K562 (cell line): Measurements from ENCODE around the gene UBE2D2. TPM values are rescaled to one million over a fixed set of nuclear protein-coding genes. Genes with fewer than 3 reads are reported as not detected.
A peak's percentile ranks its signal among the peaks of the same experiment; 100 is the strongest.

ENCODE experiments used
- CBX3 ChIP-seq, 2 experiments: IDR thresholded peaks; 1 replicate in 1 of 2; 2 replicates in 1 of 2; pipeline ENCODE4 v1.6.1; 2012; ENCODE audit warnings: inconsistent platforms in 2 of 2, low read length in 2 of 2, borderline replicate concordance in 1 of 2, control low read depth in 1 of 2
- CHD4 ChIP-seq: fragments of 200-600 bp; sonication (generic); IDR thresholded peaks from 3 replicates; pipeline ENCODE4 v1.6.1; 2012; ENCODE audit warnings: low read depth, mild to moderate bottlenecking, mixed read lengths, low read length, inconsistent platforms; ENCODE audit not compliant: insufficient read depth, insufficient replicate concordance, poor library complexity, severe bottlenecking
- E2F6 ChIP-seq, 2 experiments: IDR thresholded peaks; 2 replicates each; pipeline ENCODE4 v1.6.1; 2011; ENCODE audit warnings: borderline replicate concordance in 1 of 2, control low read depth in 1 of 2, low read depth in 1 of 2, low read length in 1 of 2, mild to moderate bottlenecking in 1 of 2, mixed read lengths in 1 of 2, moderate library complexity in 1 of 2; ENCODE audit not compliant: insufficient read depth in 1 of 2, insufficient read length in 1 of 2, poor library complexity in 1 of 2, severe bottlenecking in 1 of 2; ENCODE audit errors: extremely low read depth in 1 of 2
- ERF ChIP-seq: fragments of 450-650 bp; formaldehyde crosslinking; IDR thresholded peaks from 2 replicates; pipeline ENCODE4 v1.4.0; 2020; ENCODE audit warnings: mild to moderate bottlenecking, mixed read lengths
- FOXA3 ChIP-seq, 2 experiments: fragments of 450-650 bp in 1 of 2; sonication (generic) in 1 of 2; formaldehyde crosslinking; IDR thresholded peaks in 1 of 2; conservative IDR thresholded peaks in 1 of 2; 2 replicates each; pipeline versions ENCODE4 v1.4.0 to v1.8.0; 2020 to 2022; ENCODE audit warnings: mild to moderate bottlenecking in 2 of 2, missing genetic modification reagents in 1 of 2
- JUND ChIP-seq, 2 experiments: IDR thresholded peaks; 2 replicates in 1 of 2; 3 replicates in 1 of 2; pipeline ENCODE4 v1.6.1; 2011; ENCODE audit warnings: borderline replicate concordance in 2 of 2, low read depth in 2 of 2, low read length in 2 of 2, improper control_type of control experiment in 1 of 2, missing biosample characterization in 1 of 2, missing genetic modification characterization in 1 of 2, missing genetic modification reagents in 1 of 2
- KLF1 ChIP-seq: fragments of 450-650 bp; IDR thresholded peaks from 2 replicates; pipeline ENCODE4 v1.6.1; 2016; ENCODE audit warnings: missing genetic modification characterization, missing compliant biosample characterization
- MYBL2 ChIP-seq, 2 experiments: fragments of 450-650 bp in 1 of 2; sonication (generic) in 1 of 2; formaldehyde crosslinking in 1 of 2; IDR thresholded peaks; 2 replicates each; pipeline versions ENCODE4 v1.6.1 to v1.8.1; 2017 to 2022; ENCODE audit warnings: borderline replicate concordance in 1 of 2, inconsistent platforms in 1 of 2, low read depth in 1 of 2, mild to moderate bottlenecking in 1 of 2, missing genetic modification reagents in 1 of 2, moderate library complexity in 1 of 2
- NKRF ChIP-seq: fragments of 450-650 bp; IDR thresholded peaks from 2 replicates; pipeline ENCODE4 v1.6.1; 2016; ENCODE audit warnings: borderline replicate concordance
- PCBP1 ChIP-seq: fragments of 200-400 bp; formaldehyde crosslinking; IDR thresholded peaks from 2 replicates; pipeline ENCODE4 v1.6.1; 2018; ENCODE audit warnings: mild to moderate bottlenecking, low read depth, low read length; ENCODE audit not compliant: poor library complexity, severe bottlenecking
- PRMT5 ChIP-seq: sonication (generic); formaldehyde crosslinking; IDR thresholded peaks from 2 replicates; pipeline ENCODE4 v1.5.0; 2020; ENCODE audit warnings: missing genetic modification reagents
- SAFB ChIP-seq: fragments of 200-400 bp; formaldehyde crosslinking; IDR thresholded peaks from 2 replicates; pipeline ENCODE4 v1.6.1; 2017; ENCODE audit warnings: low read depth, low read length, borderline replicate concordance
- SFPQ ChIP-seq: fragments of 200-400 bp; formaldehyde crosslinking; IDR thresholded peaks from 2 replicates; pipeline ENCODE4 v1.6.1; 2017; ENCODE audit warnings: mild to moderate bottlenecking, low read depth, low read length, moderate library complexity
- SMC3 ChIP-seq: conservative IDR thresholded peaks from 2 replicates; pipeline ENCODE4 v1.6.1; 2011; ENCODE audit warnings: low read depth, low read length, improper control_type of control experiment; ENCODE audit not compliant: insufficient read depth
- ZBTB1 ChIP-seq: sonication (generic); formaldehyde crosslinking; IDR thresholded peaks from 2 replicates; pipeline ENCODE4 v1.8.1; 2023; ENCODE audit warnings: missing genetic modification reagents, low read depth, mild to moderate bottlenecking, borderline replicate concordance
- ZFP36 ChIP-seq: fragments of 150-350 bp; IDR thresholded peaks from 2 replicates; pipeline ENCODE4 v1.6.1; 2018; ENCODE audit warnings: low read length, low read depth; ENCODE audit not compliant: partially characterized antibody
- ZNF583 ChIP-seq: fragments of 250-450 bp; sonication (Bioruptor Pico); IDR thresholded peaks from 2 replicates; pipeline ENCODE4 v1.4.0; 2020
- polyA plus RNA-seq, 8 experiments: library from polyadenylated mRNA; depleted of rRNA in 4 of 8; stranded (reverse) in 5 of 8; unstranded in 3 of 8; fragments of >200 nt; fragmentation: Nextera tagmentation in 2 of 8; fragmentation: Illumina TruSeq in 1 of 8; extraction: Ambion mirVana in 2 of 8; extraction: Trizol in 1 of 8; gene quantifications; 2 replicates each; pipeline versions ENCODE4 v1.2.1 to v1.2.3, GENCODE V29; 2011 to 2014; ENCODE audit warnings: inconsistent platforms in 1 of 8, missing spikeins in 1 of 8
- total RNA-seq, 7 experiments: library from RNA; depleted of rRNA in 6 of 7; stranded (reverse); fragments of >200 nt in 6 of 7; fragmentation: Illumina TruSeq in 2 of 7; extraction: Trizol in 2 of 7; gene quantifications; 2 replicates each; pipeline versions ENCODE4 v1.2.1 to v1.2.3, GENCODE V29; 2011 to 2021; ENCODE audit warnings: low replicate concordance in 1 of 7

Gene UBE2D2
- total and polyA plus RNA-seq, 9 of the 15 experiments (the other 6 are each of a cell fraction or from before 2014, with no cell fraction given): 53.6 to 198 (median 122) TPM

GRCh38 chr5:139637438-139638089 lies 76.4 kb downstream of the UBE2D2 start (continued):
- TF ChIP-seq SFPQ: no peak
- TF ChIP-seq FOXA3 (CRISPR knock-in tag; conservative IDR thresholded peaks at IDR 0.05 in 1 of 2, IDR thresholded peaks at IDR 0.05 in 1 of 2): no peak
- TF ChIP-seq ERF (CRISPR knock-in tag): no peak
- TF ChIP-seq SMC3: peak; percentile 8; the same call in 1 of the 2 replicates
- TF ChIP-seq PCBP1: peak; percentile 94
- no peak for TF ChIP-seq PRMT5
- TF ChIP-seq E2F6 (IDR thresholded peaks at IDR 0.05; ENCODE audit: borderline replicate concordance in 1 of 2, extremely low read depth in 1 of 2, insufficient read depth in 1 of 2, insufficient read length in 1 of 2, low read depth in 1 of 2, low read length in 1 of 2, poor library complexity in 1 of 2, severe bottlenecking in 1 of 2): peak; percentile 35 to 80
- TF ChIP-seq ZFP36: peak; percentile 2
- TF ChIP-seq ZNF583: no peak
- TF ChIP-seq ZBTB1 (CRISPR knock-in tag): peak; percentile 69; the same call in 1 of the 2 replicates
- peak; percentile 83 for TF ChIP-seq KLF1 (tag)
- no peak; a peak in 1 of 3 replicates for TF ChIP-seq CBX3 (IDR thresholded peaks at IDR 0.05; ENCODE audit: borderline replicate concordance in 1 of 2, low read length in 2 of 2)
- no peak for TF ChIP-seq MYBL2 (IDR thresholded peaks at IDR 0.05; ENCODE audit: low read depth)
- TF ChIP-seq MYBL2 (CRISPR knock-in tag; IDR thresholded peaks at IDR 0.05; ENCODE audit: borderline replicate concordance): no peak
- TF ChIP-seq SAFB: peak; percentile 79
- no peak for TF ChIP-seq NKRF
- TF ChIP-seq CHD4: no peak
- TF ChIP-seq JUND (IDR thresholded peaks at IDR 0.05; ENCODE audit: borderline replicate concordance, low read depth, low read length): peak; percentile 43; the same call in 1 of the 2 replicates
- TF ChIP-seq JUND (tag; IDR thresholded peaks at IDR 0.05; ENCODE audit: borderline replicate concordance, low read depth, low read length): peak; percentile 27; the same call in 1 of the 3 replicates
